ENCODE measurements around the gene UPK1B.
A peak's percentile ranks its signal among the peaks of the same experiment; 100 is the strongest.

UPK1B gene

GRCh38 chr3:119177321-119177720 lies 3.9 kb downstream of the UPK1B start:
- peak; percentile 73 for DNase-seq

GRCh38 chr3:119181765-119182164 lies 8.4 kb downstream of the UPK1B start:
- no peak for DNase-seq

DNA sequence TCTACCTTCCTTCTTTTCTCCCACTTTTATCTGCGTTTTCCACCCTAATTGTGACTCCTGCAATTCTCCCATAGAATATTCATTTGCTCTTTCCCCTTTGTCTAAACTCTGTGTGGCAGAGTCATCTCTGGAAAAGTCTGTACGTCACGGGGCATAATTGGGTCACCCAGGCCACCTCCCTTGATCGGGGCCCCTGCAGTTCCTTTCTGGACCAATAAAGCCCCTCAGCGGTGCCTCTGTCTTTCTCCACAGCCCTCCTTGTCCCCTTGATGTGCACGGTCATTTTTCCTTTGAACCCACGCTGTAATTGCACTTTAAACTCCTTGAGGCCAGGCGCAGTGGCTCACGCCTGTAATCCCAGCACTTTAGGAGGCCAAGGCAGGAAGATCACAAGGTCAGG lies 10.7 kb downstream of the UPK1B start:
- no peak for DNase-seq

DNA sequence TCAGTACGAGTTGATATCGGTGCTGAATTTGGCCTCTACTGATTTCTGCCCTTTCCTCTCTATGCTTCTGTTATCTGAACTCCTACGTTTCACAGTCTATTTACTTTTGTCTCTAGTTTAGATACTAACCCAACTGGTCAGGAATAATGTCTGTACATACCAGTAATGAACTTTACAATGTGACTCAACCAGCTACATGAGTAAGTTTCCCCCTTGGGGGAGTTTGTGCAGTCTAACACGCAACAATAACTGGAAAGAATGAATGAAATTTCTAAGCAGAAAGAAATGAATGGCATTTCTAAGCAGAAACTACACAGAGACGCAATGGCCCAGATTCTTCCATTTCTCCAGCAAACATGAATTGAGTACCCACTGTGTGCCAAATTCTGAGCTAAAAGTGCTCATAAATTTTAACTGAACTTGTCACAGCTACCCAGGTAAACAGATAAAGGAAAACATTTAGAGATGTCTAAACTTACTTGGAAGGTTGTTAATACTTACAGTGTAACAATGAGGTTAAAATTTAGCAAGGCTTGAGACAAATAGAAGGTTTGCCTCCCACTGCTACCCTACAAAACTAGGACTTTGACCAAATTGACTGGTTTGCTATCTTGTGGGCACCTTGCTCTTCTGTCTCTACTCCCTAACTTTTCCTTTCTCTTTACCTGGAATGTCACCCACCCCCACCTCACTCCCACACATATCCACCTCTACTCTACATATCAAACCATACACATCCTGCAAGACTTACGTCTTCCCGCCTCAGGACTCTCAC lies 11.6 kb downstream of the UPK1B start:
- DNase-seq: no peak

DNA sequence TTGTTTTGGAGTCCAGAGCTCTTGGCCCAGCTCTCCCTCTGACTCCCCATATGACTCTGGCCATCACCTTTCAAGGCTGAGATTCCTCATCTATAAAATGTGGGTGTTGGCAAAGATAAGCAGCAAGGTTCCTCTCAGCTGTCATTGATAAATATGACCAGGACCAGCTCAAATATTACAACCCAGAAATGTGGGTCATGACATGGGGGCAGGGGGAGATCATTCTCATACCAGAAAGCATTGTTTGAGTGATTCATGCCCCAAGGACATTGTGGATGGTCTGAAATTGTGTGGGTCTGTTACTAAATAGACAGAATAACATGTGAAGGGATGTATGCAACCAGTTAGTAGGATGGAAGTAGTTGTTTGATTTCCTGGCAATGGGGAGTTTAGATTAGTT lies 13.9 kb downstream of the UPK1B start:
- no peak for DNase-seq

GRCh38 chr3:119191800-119192199 lies 18.4 kb downstream of the UPK1B start:
- DNase-seq: no peak

- no peak for DNase-seq
These were observed 21.1 kb downstream of the UPK1B start for GRCh38 chr3:119194237-119195150.

DNA sequence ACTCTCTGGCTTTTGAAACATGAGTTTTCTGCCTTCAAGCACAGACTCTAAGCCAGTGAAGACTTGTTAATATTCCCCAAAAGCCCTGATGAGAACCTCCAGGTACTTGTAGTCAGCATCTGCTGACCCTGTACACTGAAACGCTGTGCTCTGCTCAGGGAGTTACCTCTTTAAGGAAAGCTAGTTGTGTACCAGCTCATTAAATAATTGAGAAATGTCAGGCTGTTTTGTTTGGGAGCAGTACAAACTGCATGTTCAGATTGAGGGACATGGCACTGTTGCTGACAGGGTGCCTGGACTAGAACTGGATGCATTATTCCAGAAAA lies 21.7 kb downstream of the UPK1B start:
- DNase-seq: no peak

GRCh38 chr3:119195911-119196310 lies 22.5 kb downstream of the UPK1B start:
- DNase-seq: no peak

GRCh38 chr3:119205209-119205608 lies 31.8 kb downstream of the UPK1B start:
- DNase-seq: no peak

- no peak for DNase-seq
These were observed 32.3 kb downstream of the UPK1B start for GRCh38 chr3:119205685-119206084.

GRCh38 chr3:119206611-119207511 lies 33.5 kb downstream of the UPK1B start:
- DNase-seq: no peak

DNA sequence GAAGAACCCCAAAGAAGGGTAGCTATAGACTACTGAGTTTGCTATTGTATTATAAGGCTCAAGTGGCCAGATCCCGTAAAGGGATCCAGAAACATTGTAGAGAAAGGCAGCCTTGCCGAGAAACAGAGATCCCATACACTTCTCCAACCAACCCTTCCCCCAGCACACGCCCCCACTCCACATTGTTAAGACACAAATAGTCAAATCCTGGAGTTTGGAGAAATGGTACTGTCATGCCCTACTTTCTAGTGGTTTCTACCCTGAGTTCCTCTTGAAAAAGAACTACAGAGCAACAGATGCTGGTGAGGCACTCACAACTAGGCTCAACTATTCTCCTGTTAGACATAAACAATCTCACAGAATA lies 34.1 kb downstream of the UPK1B start:
- no peak for DNase-seq

DNA sequence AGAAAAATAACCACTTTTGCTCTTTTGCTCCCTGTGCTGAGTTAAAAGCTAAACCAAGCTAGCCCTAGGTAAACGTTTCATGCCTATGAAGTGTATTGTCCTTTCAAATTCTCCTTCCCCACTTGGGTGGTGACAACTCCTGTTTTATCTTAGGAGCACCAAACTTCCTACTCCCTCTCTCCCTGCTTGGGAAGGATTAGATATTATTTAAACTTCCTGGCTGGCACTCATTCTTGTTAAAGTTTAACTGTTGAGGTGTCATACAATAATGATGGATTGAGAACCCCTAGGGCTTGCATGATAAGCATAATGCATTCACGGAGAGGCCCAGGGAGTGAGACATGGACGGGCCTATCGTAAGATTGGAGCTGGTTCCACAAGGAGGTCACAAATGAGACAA lies 37.8 kb downstream of the UPK1B start:
- no peak for DNase-seq

GRCh38 chr3:119211803-119212202 lies 38.4 kb downstream of the UPK1B start:
- no peak for DNase-seq

GRCh38 chr3:119219069-119219468 lies 45.7 kb downstream of the UPK1B start:
- DNase-seq: no peak

GRCh38 chr3:119220198-119220597 lies 46.8 kb downstream of the UPK1B start:
- no peak for DNase-seq

DNA sequence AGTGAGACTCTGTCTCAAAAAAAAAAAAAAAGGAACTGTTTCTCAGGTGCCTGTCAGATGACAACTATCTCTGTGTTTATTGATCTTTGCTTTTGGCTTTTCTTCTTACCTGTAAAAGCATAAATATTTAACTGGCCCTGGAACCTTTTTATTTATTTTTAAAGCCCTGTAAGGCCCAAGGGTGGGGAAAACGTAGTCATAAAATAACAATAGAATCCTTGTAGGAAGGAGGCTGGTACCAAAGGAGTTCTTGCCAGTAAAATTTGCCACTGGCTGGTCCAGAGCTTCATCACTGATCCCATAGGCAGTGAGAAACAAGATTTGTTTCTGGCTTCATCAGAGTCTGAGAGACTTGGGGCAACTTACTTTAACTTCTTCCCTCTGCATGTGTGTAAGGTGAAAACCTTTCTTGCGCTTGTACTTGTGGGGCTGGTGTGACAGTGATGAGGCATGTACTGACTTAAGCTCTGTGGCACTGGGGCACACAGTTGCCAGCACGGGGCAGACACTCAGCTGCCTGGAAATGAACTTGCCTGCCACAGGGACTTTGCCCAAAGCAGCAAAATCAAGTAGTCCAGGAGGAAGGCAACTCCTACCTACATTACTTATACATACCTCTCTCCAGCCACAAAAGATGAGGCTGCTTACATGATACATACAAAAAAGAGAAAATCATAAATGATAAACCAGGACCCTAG lies 47.7 kb downstream of the UPK1B start:
- no peak for DNase-seq

DNA sequence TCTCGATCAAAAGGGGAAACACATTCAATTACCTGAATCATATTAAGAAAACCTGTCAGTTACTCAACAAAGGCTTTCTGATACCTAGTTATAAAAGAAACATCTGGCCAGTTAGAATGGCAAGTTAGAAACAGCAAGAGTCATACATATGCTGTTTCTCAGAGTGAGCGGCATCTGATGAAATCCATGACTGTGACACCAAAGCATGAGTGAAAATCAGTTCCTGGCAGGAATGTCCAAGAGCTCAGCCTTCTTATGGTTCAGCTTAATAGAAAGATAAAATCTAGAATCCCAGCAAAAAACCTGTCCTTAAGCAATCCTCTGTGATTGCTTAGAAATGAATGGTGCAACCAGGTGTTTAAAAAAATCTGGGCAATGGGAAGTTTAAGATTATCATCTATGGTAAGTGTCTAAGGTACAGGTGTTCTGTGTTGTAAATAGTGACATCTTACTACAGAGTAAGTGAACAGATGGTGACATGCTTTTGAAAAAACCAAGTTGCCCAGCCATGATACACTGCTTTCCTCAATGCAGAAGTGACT lies 48.5 kb downstream of the UPK1B start:
- DNase-seq: no peak

DNA sequence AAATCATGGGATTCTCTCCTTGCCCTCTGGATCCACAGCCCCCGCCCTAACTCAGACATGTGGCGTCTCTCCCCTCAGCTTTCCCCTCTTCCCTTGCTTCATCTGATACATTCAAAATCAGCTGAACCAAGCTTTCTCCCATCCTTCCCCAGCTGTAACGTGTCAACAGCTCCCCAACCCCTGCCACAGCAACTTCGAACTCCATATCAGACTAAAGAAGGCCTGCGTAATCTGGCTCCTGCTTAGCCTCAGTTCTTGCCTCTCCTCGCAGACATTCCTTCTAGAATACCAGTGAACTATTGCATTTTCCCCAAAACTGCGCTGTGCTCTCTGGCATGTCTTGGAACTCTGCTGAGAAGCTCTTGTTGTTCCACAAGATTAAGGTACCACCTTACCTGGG lies 49.0 kb downstream of the UPK1B start:
- DNase-seq: no peak

DNA sequence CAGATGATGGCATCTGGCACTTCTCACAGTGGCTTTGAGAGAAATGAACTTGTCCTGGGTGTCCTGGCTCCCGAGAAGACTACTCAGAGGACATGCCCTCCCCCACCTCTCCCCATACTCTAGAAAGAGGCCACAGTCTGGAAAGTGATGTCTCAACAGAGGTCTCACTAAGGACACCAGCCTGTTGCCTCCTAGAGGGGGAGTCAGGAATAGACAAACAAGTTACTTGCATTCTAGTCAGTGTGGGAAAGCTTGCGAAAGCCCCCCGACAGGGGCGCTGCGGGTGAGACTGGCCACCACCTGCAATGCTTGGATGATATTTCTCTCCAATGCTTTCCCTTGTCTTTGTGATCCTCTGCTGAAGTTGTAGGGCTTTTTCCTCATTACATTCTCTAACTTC lies 50.1 kb downstream of the UPK1B start:
- DNase-seq: no peak

DNA sequence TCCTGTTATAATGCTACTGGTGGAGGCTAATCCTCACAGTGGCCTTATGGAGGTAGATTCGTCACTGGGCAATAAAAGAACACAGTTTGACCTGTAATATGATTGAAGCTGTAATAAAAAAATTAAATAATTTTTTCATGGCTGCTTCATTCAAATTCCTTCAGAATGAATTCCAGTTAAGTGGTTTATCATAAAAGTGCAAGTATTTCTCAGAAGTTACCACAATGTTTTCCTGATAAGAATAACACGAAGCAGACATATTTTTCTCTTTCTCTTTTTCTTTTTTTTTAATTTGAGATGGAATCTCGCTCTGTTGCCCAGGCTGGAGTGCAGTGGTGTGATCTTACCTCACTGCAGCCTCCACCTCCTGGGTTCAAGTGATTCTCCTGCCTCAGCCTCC lies 51.7 kb downstream of the UPK1B start:
- no peak for DNase-seq
